GM12878 (cell line): ENCODE results near the gene CDK17. TPM values are rescaled to one million over a fixed set of nuclear protein-coding genes. Genes with fewer than 3 reads are reported as not detected.

ENCODE experiments used
- ATAC-seq: fragments of 200-7000 bp; cut with Tn5 transposase; 3 replicates; pipeline ENCODE4 v1.9.1; 2020; ENCODE audit warnings: mild to moderate bottlenecking, moderate library complexity
- BruUV-seq: library from RNA; stranded (reverse); fragments of 400-500 nt; replicated peaks from 2 replicates; lab custom pipeline; 2021; lab: Mats Ljungman, UMichigan
- CTCF ChIA-PET: fragments of 300-600 bp; sonication (Branson Sonifier 250); formaldehyde crosslinking; extraction: SDS; loops from one replicate; lab custom pipeline; 2021; ENCODE audit warnings: inconsistent platforms; lab: Yijun Ruan, JAX
- POLR2A ChIA-PET: fragments of 350-600 bp; formaldehyde crosslinking; extraction: SDS; loops from one replicate; lab custom pipeline; 2021; ENCODE audit warnings: inconsistent platforms; lab: Charles Lee
- RAD21 ChIA-PET: fragments of 300-600 bp; sonication (Branson Sonifier 250); formaldehyde crosslinking; loops from one replicate; lab custom pipeline; 2023; ENCODE audit warnings: antibody characterized with exemption; ENCODE audit not compliant: unreplicated experiment; lab: Charles Lee
- SMC1A ChIA-PET: fragments of 300-600 bp; sonication (Branson Sonifier 250); formaldehyde crosslinking; loops from one replicate; lab custom pipeline; 2023; ENCODE audit not compliant: unreplicated experiment, uncharacterized antibody; lab: Charles Lee
- DNase-seq: peaks from one replicate; pipeline ENCODE4 v3.0.0-alpha.2; 2011; ENCODE audit warnings: low read depth, low spot score
- FAIRE-seq: peaks from 3 replicates; lab custom pipeline; 2011; peaks lifted over from hg19 to GRCh38; lab: Jason Lieb, UNC
- H2AFZ ChIP-seq: 2 replicates; pipeline ENCODE4 v1.6.0; 2011; ENCODE audit warnings: low read depth, low read length, control low read depth; ENCODE audit not compliant: control insufficient read depth
- H3K27ac ChIP-seq: 2 replicates; pipeline ENCODE4 v1.5.1; 2011; ENCODE audit warnings: control low read depth; ENCODE audit not compliant: control insufficient read depth, insufficient read depth
- H3K27me3 ChIP-seq, 2 experiments: replicated peaks in 1 of 2; 2 replicates each; pipeline versions ENCODE4 v1.6.0 to v1.6.1; 2011; ENCODE audit warnings: low read length in 1 of 2; ENCODE audit not compliant: control insufficient read depth in 2 of 2, insufficient read depth in 2 of 2
- H3K36me3 ChIP-seq, 2 experiments: 2 replicates each; pipeline ENCODE4 v1.5.1; 2011; ENCODE audit warnings: low read length in 1 of 2; ENCODE audit not compliant: control insufficient read depth in 2 of 2, insufficient read depth in 2 of 2
- H3K4me1 ChIP-seq: 2 replicates; pipeline ENCODE4 v1.6.1; 2011; ENCODE audit warnings: mild to moderate bottlenecking, low read length, moderate library complexity, mixed read lengths; ENCODE audit not compliant: control insufficient read depth, insufficient read depth
- H3K4me2 ChIP-seq: 2 replicates; pipeline ENCODE4 v1.6.0; 2011; ENCODE audit warnings: control low read depth; ENCODE audit not compliant: control insufficient read depth, insufficient read depth
- H3K4me3 ChIP-seq: fragments of 200-600 bp; sonication (generic); 2 replicates; pipeline ENCODE4 v1.5.1; 2016
- H3K79me2 ChIP-seq: 2 replicates; pipeline ENCODE4 v1.6.0; 2011; ENCODE audit warnings: low read length; ENCODE audit not compliant: control insufficient read depth, insufficient read depth
- H3K9ac ChIP-seq: 2 replicates; pipeline ENCODE4 v1.8.0; 2011; ENCODE audit warnings: low read length, control low read depth, mixed read lengths; ENCODE audit not compliant: control insufficient read depth, insufficient read depth
- H3K9me3 ChIP-seq: replicated peaks from 3 replicates; pipeline ENCODE4 v1.5.1; 2011; ENCODE audit warnings: mild to moderate bottlenecking, low read length; ENCODE audit not compliant: control insufficient read depth, insufficient read depth
- H4K20me1 ChIP-seq: 2 replicates; pipeline ENCODE4 v1.6.0; 2011; ENCODE audit not compliant: control insufficient read depth, insufficient read depth
- CTCF ChIP-seq, 3 experiments: IDR thresholded peaks in 2 of 3; conservative IDR thresholded peaks in 1 of 3; 2 replicates each; pipeline ENCODE4 v1.5.1; 2011; ENCODE audit warnings: low read depth in 3 of 3, low read length in 3 of 3, mild to moderate bottlenecking in 3 of 3, control low read depth in 2 of 3, moderate library complexity in 2 of 3, inconsistent platforms in 1 of 3, mixed read lengths in 1 of 3; ENCODE audit not compliant: control insufficient read depth in 2 of 3, insufficient read depth in 1 of 3; ENCODE audit errors: extremely low read depth in 1 of 3
- LARP7 ChIP-seq: fragments of 450-650 bp; IDR thresholded peaks from 2 replicates; pipeline ENCODE4 v1.6.1; 2017; ENCODE audit warnings: mild to moderate bottlenecking
- MEF2A ChIP-seq: IDR thresholded peaks from 2 replicates; pipeline ENCODE4 v1.6.1; 2011; ENCODE audit warnings: low read depth, mild to moderate bottlenecking, low read length, moderate library complexity; ENCODE audit not compliant: insufficient read depth
- MEF2B ChIP-seq: fragments of 450-650 bp; IDR thresholded peaks from 2 replicates; pipeline ENCODE4 v1.6.1; 2018; ENCODE audit warnings: mild to moderate bottlenecking, moderate library complexity; ENCODE audit not compliant: partially characterized antibody, poor library complexity, severe bottlenecking
- MXI1 ChIP-seq: fragments of 150-350 bp; IDR thresholded peaks from 2 replicates; pipeline ENCODE4 v1.6.1; 2011; ENCODE audit warnings: low read depth, mild to moderate bottlenecking, inconsistent platforms, low read length, improper control_type of control experiment
- POU2F2 ChIP-seq: IDR thresholded peaks from 3 replicates; pipeline ENCODE4 v1.6.1; 2011; ENCODE audit warnings: low read depth, mild to moderate bottlenecking, low read length, borderline replicate concordance
- REST ChIP-seq: IDR thresholded peaks from 2 replicates; pipeline ENCODE4 v1.6.1; 2012; ENCODE audit warnings: mild to moderate bottlenecking, low read depth, low read length
- SPI1 ChIP-seq: IDR thresholded peaks from 2 replicates; pipeline ENCODE4 v1.6.1; 2011; ENCODE audit warnings: low read depth, mild to moderate bottlenecking, low read length, moderate library complexity, borderline replicate concordance; ENCODE audit not compliant: insufficient read depth
- ZZZ3 ChIP-seq: IDR thresholded peaks from 2 replicates; pipeline ENCODE4 v1.6.1; 2011; ENCODE audit warnings: low read depth; ENCODE audit not compliant: control insufficient read depth, insufficient read length
- WGBS: methylation state at CpG from one replicate; pipeline ENCODE4 v1.1.6; 2016; ENCODE audit warnings: low lambda C conversion rate; ENCODE audit not compliant: insufficient replicate concordance, insufficient coverage; ENCODE audit errors: missing lambda C conversion rate; 5-methylcytosine and 5-hydroxymethylcytosine counted together
- in situ Hi-C: fragments of 300-500 bp; cut with MboI; formaldehyde crosslinking; loops from 9 replicates; pipeline ENCODE4 v1.14.3; 2018; ENCODE audit warnings: mixed read lengths
- intact Hi-C: fragments of 100-400 bp; cut with micrococcal nuclease; formaldehyde crosslinking; loops from one replicate; pipeline ENCODE4 v1.14.2; 2022; ENCODE audit not compliant: unreplicated experiment
- polyA plus RNA-seq, 11 experiments: library from polyadenylated mRNA; depleted of rRNA in 4 of 11; unstranded in 6 of 11; stranded (reverse) in 5 of 11; fragments of >200 nt; fragmentation: Nextera tagmentation in 4 of 11; fragmentation: Illumina TruSeq in 1 of 11; extraction: Ambion mirVana in 4 of 11; extraction: Trizol in 1 of 11; gene quantifications; 1 replicate in 1 of 11; 2 replicates in 10 of 11; pipeline versions ENCODE4 v1.2.1 to v1.2.3, GENCODE V29; 2011 to 2016; ENCODE audit warnings: inconsistent platforms in 2 of 11, missing spikeins in 2 of 11, low read depth in 1 of 11
- total RNA-seq, 4 experiments: library from RNA; depleted of rRNA in 3 of 4; stranded (reverse); fragments of >200 nt in 3 of 4; fragmentation: Illumina TruSeq in 1 of 4; extraction: Trizol in 1 of 4; gene quantifications; 2 replicates each; pipeline versions ENCODE4 v1.2.1 to v1.2.3, GENCODE V29; 2013 to 2021

CDK17 gene
- total and polyA plus RNA-seq, 10 of the 15 experiments (the other 5 are each of a cell fraction or from before 2014, with no cell fraction given): 5.6 to 45.6 (median 18.3) TPM

- H3K9me3 ChIP-seq: no peaks in the 10 kb centered on the region
- ChIA-PET RAD21 (interaction anchor here (1.3 kb wide), 2 partner anchors 91 to 94 kb away, joined by 3 to 5 read pairs; partner anchors contain the start of gene CDK17), CTCF (interaction anchor here (1.7 kb wide), 1 partner anchor 28 kb away, joined by 4 read pairs; no protein-coding TSS in a partner anchor), SMC1A (interaction anchor here (1.1 to 1.2 kb wide), 2 partner anchors 89 to 227 kb away, joined by 3 read pairs; no protein-coding TSS in a partner anchor), POLR2A (no interaction called here)
- H3K4me2 ChIP-seq: no peak overlapping the region
- intact Hi-C loops: no loop called here
- H3K9ac ChIP-seq: no peak overlapping the region
- peaks cover 0 to 10% of the 10 kb centered on the region in 2 experiments; a peak in 2 of 4 replicates for H3K36me3 ChIP-seq
- no peak for DNase-seq
- no peaks in the 10 kb centered on the region for H4K20me1 ChIP-seq
- no peak overlapping the region for H2AFZ ChIP-seq
- peaks cover 5% of the 10 kb centered on the region for H3K79me2 ChIP-seq
- BruUV-seq: TSS peak; percentile 37
- peaks cover 8% of the 10 kb centered on the region for H3K4me1 ChIP-seq
- WGBS: 71% methylated on average over 1 of the region's 1 CpG
- no peak overlapping the region for H3K27ac ChIP-seq
- in situ Hi-C loops: no loop called here
- no peak for FAIRE-seq
- no peak for ATAC-seq
- TF ChIP-seq POU2F2: no peak
- no peak for TF ChIP-seq MEF2A
- no peak for TF ChIP-seq REST
- no peak for TF ChIP-seq ZZZ3
- no peak for TF ChIP-seq MXI1
- TF ChIP-seq LARP7: no peak
- TF ChIP-seq CTCF (IDR thresholded peaks at IDR 0.05 in 2 of 3, conservative IDR thresholded peaks at IDR 0.05 in 1 of 3; ENCODE audit: control insufficient read depth in 2 of 3, extremely low read depth in 1 of 3, insufficient read depth in 1 of 3, low read depth in 3 of 3, low read length in 3 of 3): no peak
- no peak for TF ChIP-seq SPI1
- TF ChIP-seq MEF2B: no peak
- H3K4me3 ChIP-seq: no peak overlapping the region
- no peaks in the 10 kb centered on the region for H3K27me3 ChIP-seq
Measured at GRCh38 chr12:96308881-96309280, 91.4 kb downstream of the CDK17 start.
